Liver (tissue), 9 donors: Measurements from ENCODE around the gene CSMD2. TPM values are rescaled to one million over a fixed set of nuclear protein-coding genes. Genes with fewer than 3 reads are reported as not detected.

Source experiments
- DNase-seq: peaks from one replicate; pipeline ENCODE4 v3.0.0-alpha.2; 2017; ENCODE audit warnings: low spot score
- H3K27ac ChIP-seq, 2 donors: one replicate each; pipeline ENCODE4 v1.7.0; 2013; ENCODE audit warnings: inconsistent platforms in 2 of 2, low read length in 2 of 2, control low read depth in 1 of 2, low read depth in 1 of 2, mild to moderate bottlenecking in 1 of 2
- H3K27me3 ChIP-seq, 4 donors: one replicate each; pipeline versions ENCODE4 v1.6.1 to v1.7.0; 2013; ENCODE audit warnings: low read length in 3 of 4, inconsistent platforms in 1 of 4, mild to moderate bottlenecking in 1 of 4, moderate library complexity in 1 of 4; ENCODE audit not compliant: control insufficient read depth in 4 of 4, insufficient read depth in 4 of 4
- H3K36me3 ChIP-seq, 4 donors: one replicate each; pipeline versions ENCODE4 v1.6.1 to v1.7.0; 2013; ENCODE audit warnings: low read length in 3 of 4, mild to moderate bottlenecking in 3 of 4, low read depth in 1 of 4, moderate library complexity in 1 of 4; ENCODE audit not compliant: control insufficient read depth in 4 of 4, insufficient read depth in 3 of 4
- H3K4me1 ChIP-seq, 4 donors: one replicate each; pipeline versions ENCODE4 v1.6.1 to v1.7.0; 2013; ENCODE audit warnings: low read length in 3 of 4, mild to moderate bottlenecking in 3 of 4, moderate library complexity in 1 of 4; ENCODE audit not compliant: control insufficient read depth in 4 of 4, insufficient read depth in 4 of 4
- H3K4me3 ChIP-seq, 3 donors: one replicate each; pipeline versions ENCODE4 v1.6.1 to v1.7.0; 2013; ENCODE audit warnings: low read length in 3 of 3, control low read depth in 1 of 3, low read depth in 1 of 3, mild to moderate bottlenecking in 1 of 3
- H3K9ac ChIP-seq, 2 donors: one replicate each; pipeline ENCODE4 v1.7.0; 2013; ENCODE audit warnings: low read length in 2 of 2, mild to moderate bottlenecking in 2 of 2, moderate library complexity in 2 of 2, control low read depth in 1 of 2, low read depth in 1 of 2
- H3K9me3 ChIP-seq, 4 donors: one replicate each; pipeline versions ENCODE4 v1.6.1 to v1.7.0; 2013; ENCODE audit warnings: low read length in 3 of 4; ENCODE audit not compliant: control insufficient read depth in 4 of 4
- EGR1 ChIP-seq, 2 donors: IDR thresholded peaks; 2 replicates each; pipeline ENCODE4 v1.6.1; 2016 to 2018; ENCODE audit warnings: antibody characterized with exemption in 2 of 2, low read depth in 2 of 2
- FOXA1 ChIP-seq: IDR thresholded peaks from 2 replicates; pipeline ENCODE4 v1.6.1; 2016; ENCODE audit warnings: antibody characterized with exemption
- FOXA2 ChIP-seq: IDR thresholded peaks from 2 replicates; pipeline ENCODE4 v1.6.1; 2016; ENCODE audit warnings: antibody characterized with exemption
- GABPA ChIP-seq, 2 donors: IDR thresholded peaks in 1 of 2; conservative IDR thresholded peaks in 1 of 2; 2 replicates each; pipeline ENCODE4 v1.6.1; 2016; ENCODE audit warnings: antibody characterized with exemption in 2 of 2, mild to moderate bottlenecking in 1 of 2, moderate library complexity in 1 of 2
- HNF4A ChIP-seq, 2 donors: conservative IDR thresholded peaks; 2 replicates each; pipeline ENCODE4 v1.6.1; 2016; ENCODE audit warnings: antibody characterized with exemption in 2 of 2, mild to moderate bottlenecking in 2 of 2
- HNF4G ChIP-seq: IDR thresholded peaks from 2 replicates; pipeline ENCODE4 v1.6.1; 2016; ENCODE audit warnings: antibody characterized with exemption
- JUND ChIP-seq, 2 donors: IDR thresholded peaks; 2 replicates each; pipeline ENCODE4 v1.6.1; 2016; ENCODE audit warnings: antibody characterized with exemption in 2 of 2
- NR2F2 ChIP-seq: IDR thresholded peaks from 2 replicates; pipeline ENCODE4 v1.6.1; 2016; ENCODE audit warnings: antibody characterized with exemption
- RAD21 ChIP-seq, 2 donors: IDR thresholded peaks; 2 replicates each; pipeline ENCODE4 v1.6.1; 2016; ENCODE audit warnings: antibody characterized with exemption in 2 of 2, mild to moderate bottlenecking in 2 of 2
- RXRA ChIP-seq, 2 donors: IDR thresholded peaks; 2 replicates each; pipeline ENCODE4 v1.6.1; 2017 to 2018; ENCODE audit warnings: antibody characterized with exemption in 2 of 2, mild to moderate bottlenecking in 1 of 2
- SP1 ChIP-seq: IDR thresholded peaks from 2 replicates; pipeline ENCODE4 v1.6.1; 2018; ENCODE audit warnings: antibody characterized with exemption, mild to moderate bottlenecking
- TAF1 ChIP-seq: conservative IDR thresholded peaks from 2 replicates; pipeline ENCODE4 v1.6.1; 2016; ENCODE audit warnings: antibody characterized with exemption, mild to moderate bottlenecking
- YY1 ChIP-seq: IDR thresholded peaks from 2 replicates; pipeline ENCODE4 v1.6.1; 2016; ENCODE audit warnings: antibody characterized with exemption, mild to moderate bottlenecking
- WGBS: extraction: QIAGEN DNeasy Blood & Tissue Kit; methylation state at CpG from one replicate; pipeline ENCODE4 v1.1.7; 2013; 5-methylcytosine and 5-hydroxymethylcytosine counted together
- polyA plus RNA-seq, 2 donors: library from polyadenylated mRNA; stranded (reverse) in 1 of 2; unstranded in 1 of 2; fragments of 200-250 nt in 1 of 2; fragments of >200 nt in 1 of 2; fragmentation: Nextera tagmentation in 1 of 2; extraction: Ambion mirVana in 1 of 2; gene quantifications; one replicate each; pipeline versions ENCODE4 v1.2.1 to v1.2.3, GENCODE V29; 2013 to 2015
- total RNA-seq, 2 donors: library from RNA; depleted of rRNA; stranded (reverse); fragments of >200 nt; gene quantifications; one replicate each; pipeline ENCODE4 v1.2.3, GENCODE V29; 2014
- TF ChIP-seq, protein P1 (sequence below): IDR thresholded peaks from 2 replicates; pipeline ENCODE4 v1.6.1; 2016; ENCODE audit warnings: antibody characterized with exemption, mild to moderate bottlenecking
- TF ChIP-seq, protein P2 (sequence below): IDR thresholded peaks from 2 replicates; pipeline ENCODE4 v1.6.1; 2016; ENCODE audit warnings: antibody characterized with exemption
- TF ChIP-seq, protein P3 (sequence below): IDR thresholded peaks from 2 replicates; pipeline ENCODE4 v1.6.1; 2016; ENCODE audit warnings: antibody characterized with exemption
- TF ChIP-seq, protein P4 (sequence below): IDR thresholded peaks from 2 replicates; pipeline ENCODE4 v1.6.1; 2016; ENCODE audit warnings: antibody characterized with exemption
- TF ChIP-seq, protein P5 (sequence below): fragments of 150-350 bp; IDR thresholded peaks from 2 replicates; pipeline ENCODE4 v1.5.1; 2017; ENCODE audit warnings: improper control_type of control experiment, low read depth, low read length; ENCODE audit not compliant: missing input control
- donor health status: healthy.
- donor health status: healthy.
- donor health status: healthy.
- donor health status: healthy.
- donor health status: healthy.

Gene CSMD2
- total and polyA plus RNA-seq, 4 donors: 0.08 to 0.09 TPM; not detected in 2

DNA sequence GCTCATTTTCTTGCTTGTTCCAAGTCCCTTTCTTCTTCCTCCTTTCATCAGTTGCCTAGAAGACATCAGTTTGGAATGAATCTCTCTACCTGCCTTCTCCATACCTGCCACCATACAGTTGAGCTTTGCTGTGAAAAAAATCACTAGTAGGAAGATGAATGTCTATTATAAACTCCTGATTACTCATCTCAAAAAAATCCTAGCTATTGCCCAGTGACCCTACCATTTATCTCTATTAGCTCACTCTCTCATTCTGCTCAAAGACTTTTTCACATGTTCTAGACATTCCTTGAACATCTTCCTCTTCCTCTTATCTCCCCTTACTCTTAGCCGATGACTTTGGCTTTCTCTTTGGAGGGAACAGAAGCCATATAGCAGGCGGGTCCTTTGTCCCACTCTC, 350.9 kb downstream of the CSMD2 start:
- H3K9me3 ChIP-seq: peaks cover 0 to 5% (median 2%) of the 10 kb centered on the region in 4 donors
- DNase-seq: no peak
- H3K27ac ChIP-seq: no peak overlapping the region
- 90% methylated on average over 2 of the region's 2 CpGs for WGBS
- no peak for TF ChIP-seq TAF1
- no peak for TF ChIP-seq HNF4A (conservative IDR thresholded peaks at IDR 0.05)
- no peak for TF ChIP-seq RAD21 (IDR thresholded peaks at IDR 0.05)
- no peak for TF ChIP-seq FOXA1
- TF ChIP-seq EGR1 (IDR thresholded peaks at IDR 0.05; ENCODE audit: low read depth in 2 of 2): no peak
- no peak for TF ChIP-seq HNF4G
- no peak for TF ChIP-seq FOXA2
- TF ChIP-seq, protein P1, sequence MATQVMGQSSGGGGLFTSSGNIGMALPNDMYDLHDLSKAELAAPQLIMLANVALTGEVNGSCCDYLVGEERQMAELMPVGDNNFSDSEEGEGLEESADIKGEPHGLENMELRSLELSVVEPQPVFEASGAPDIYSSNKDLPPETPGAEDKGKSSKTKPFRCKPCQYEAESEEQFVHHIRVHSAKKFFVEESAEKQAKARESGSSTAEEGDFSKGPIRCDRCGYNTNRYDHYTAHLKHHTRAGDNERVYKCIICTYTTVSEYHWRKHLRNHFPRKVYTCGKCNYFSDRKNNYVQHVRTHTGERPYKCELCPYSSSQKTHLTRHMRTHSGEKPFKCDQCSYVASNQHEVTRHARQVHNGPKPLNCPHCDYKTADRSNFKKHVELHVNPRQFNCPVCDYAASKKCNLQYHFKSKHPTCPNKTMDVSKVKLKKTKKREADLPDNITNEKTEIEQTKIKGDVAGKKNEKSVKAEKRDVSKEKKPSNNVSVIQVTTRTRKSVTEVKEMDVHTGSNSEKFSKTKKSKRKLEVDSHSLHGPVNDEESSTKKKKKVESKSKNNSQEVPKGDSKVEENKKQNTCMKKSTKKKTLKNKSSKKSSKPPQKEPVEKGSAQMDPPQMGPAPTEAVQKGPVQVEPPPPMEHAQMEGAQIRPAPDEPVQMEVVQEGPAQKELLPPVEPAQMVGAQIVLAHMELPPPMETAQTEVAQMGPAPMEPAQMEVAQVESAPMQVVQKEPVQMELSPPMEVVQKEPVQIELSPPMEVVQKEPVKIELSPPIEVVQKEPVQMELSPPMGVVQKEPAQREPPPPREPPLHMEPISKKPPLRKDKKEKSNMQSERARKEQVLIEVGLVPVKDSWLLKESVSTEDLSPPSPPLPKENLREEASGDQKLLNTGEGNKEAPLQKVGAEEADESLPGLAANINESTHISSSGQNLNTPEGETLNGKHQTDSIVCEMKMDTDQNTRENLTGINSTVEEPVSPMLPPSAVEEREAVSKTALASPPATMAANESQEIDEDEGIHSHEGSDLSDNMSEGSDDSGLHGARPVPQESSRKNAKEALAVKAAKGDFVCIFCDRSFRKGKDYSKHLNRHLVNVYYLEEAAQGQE: no peak
- no peak for TF ChIP-seq GABPA (IDR thresholded peaks at IDR 0.05 in 1 of 2, conservative IDR thresholded peaks at IDR 0.05 in 1 of 2)
- TF ChIP-seq, protein P2, sequence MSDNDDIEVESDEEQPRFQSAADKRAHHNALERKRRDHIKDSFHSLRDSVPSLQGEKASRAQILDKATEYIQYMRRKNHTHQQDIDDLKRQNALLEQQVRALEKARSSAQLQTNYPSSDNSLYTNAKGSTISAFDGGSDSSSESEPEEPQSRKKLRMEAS: no peak
- TF ChIP-seq, protein P3, sequence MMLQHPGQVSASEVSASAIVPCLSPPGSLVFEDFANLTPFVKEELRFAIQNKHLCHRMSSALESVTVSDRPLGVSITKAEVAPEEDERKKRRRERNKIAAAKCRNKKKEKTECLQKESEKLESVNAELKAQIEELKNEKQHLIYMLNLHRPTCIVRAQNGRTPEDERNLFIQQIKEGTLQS: no peak
- no peak for TF ChIP-seq SP1
- TF ChIP-seq, protein P4, sequence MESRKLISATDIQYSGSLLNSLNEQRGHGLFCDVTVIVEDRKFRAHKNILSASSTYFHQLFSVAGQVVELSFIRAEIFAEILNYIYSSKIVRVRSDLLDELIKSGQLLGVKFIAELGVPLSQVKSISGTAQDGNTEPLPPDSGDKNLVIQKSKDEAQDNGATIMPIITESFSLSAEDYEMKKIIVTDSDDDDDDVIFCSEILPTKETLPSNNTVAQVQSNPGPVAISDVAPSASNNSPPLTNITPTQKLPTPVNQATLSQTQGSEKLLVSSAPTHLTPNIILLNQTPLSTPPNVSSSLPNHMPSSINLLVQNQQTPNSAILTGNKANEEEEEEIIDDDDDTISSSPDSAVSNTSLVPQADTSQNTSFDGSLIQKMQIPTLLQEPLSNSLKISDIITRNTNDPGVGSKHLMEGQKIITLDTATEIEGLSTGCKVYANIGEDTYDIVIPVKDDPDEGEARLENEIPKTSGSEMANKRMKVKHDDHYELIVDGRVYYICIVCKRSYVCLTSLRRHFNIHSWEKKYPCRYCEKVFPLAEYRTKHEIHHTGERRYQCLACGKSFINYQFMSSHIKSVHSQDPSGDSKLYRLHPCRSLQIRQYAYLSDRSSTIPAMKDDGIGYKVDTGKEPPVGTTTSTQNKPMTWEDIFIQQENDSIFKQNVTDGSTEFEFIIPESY: no peak
- TF ChIP-seq NR2F2: no peak
- TF ChIP-seq JUND (IDR thresholded peaks at IDR 0.05): no peak
- TF ChIP-seq YY1: no peak
- TF ChIP-seq RXRA (IDR thresholded peaks at IDR 0.05): no peak
- TF ChIP-seq, protein P5, sequence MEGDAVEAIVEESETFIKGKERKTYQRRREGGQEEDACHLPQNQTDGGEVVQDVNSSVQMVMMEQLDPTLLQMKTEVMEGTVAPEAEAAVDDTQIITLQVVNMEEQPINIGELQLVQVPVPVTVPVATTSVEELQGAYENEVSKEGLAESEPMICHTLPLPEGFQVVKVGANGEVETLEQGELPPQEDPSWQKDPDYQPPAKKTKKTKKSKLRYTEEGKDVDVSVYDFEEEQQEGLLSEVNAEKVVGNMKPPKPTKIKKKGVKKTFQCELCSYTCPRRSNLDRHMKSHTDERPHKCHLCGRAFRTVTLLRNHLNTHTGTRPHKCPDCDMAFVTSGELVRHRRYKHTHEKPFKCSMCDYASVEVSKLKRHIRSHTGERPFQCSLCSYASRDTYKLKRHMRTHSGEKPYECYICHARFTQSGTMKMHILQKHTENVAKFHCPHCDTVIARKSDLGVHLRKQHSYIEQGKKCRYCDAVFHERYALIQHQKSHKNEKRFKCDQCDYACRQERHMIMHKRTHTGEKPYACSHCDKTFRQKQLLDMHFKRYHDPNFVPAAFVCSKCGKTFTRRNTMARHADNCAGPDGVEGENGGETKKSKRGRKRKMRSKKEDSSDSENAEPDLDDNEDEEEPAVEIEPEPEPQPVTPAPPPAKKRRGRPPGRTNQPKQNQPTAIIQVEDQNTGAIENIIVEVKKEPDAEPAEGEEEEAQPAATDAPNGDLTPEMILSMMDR: no peak
- H3K36me3 ChIP-seq: no peaks in the 10 kb centered on the region
- H3K4me1 ChIP-seq: no peaks in the 10 kb centered on the region
- H3K4me3 ChIP-seq: no peak overlapping the region
- H3K27me3 ChIP-seq: no peaks in the 10 kb centered on the region
- H3K9ac ChIP-seq: no peak overlapping the region
